DOHH2 (cell line): ENCODE data around the gene CUL9.
A peak's percentile ranks its signal among the peaks of the same experiment; 100 is the strongest.

Source experiments
- H3F3A ChIP-seq: fragments of 200-600 bp; sonication (generic), shearing (Covaris generic); 2 replicates; pipeline ENCODE4 v1.6.0; 2016; ENCODE audit warnings: antibody characterized with exemption, mild to moderate bottlenecking; ENCODE audit not compliant: control insufficient read depth, insufficient read depth
- H3K27ac ChIP-seq: fragments of 200-600 bp; sonication (generic); 2 replicates; pipeline ENCODE4 v1.5.1; 2014; ENCODE audit warnings: low read depth, mild to moderate bottlenecking, low read length, moderate library complexity
- H3K27me3 ChIP-seq: fragments of 200-600 bp; sonication (generic); 2 replicates; pipeline ENCODE4 v1.6.1; 2014; ENCODE audit warnings: mild to moderate bottlenecking, low read length, mixed read lengths; ENCODE audit not compliant: control insufficient read depth
- H3K36me3 ChIP-seq: fragments of 200-600 bp; sonication (generic); 2 replicates; pipeline ENCODE4 v1.6.1; 2014; ENCODE audit warnings: mild to moderate bottlenecking, low read length, moderate library complexity, mixed read lengths; ENCODE audit not compliant: control insufficient read depth
- H3K4me1 ChIP-seq: fragments of 200-600 bp; sonication (generic); 2 replicates; pipeline ENCODE4 v1.6.1; 2014; ENCODE audit warnings: mild to moderate bottlenecking, low read length, mixed read lengths; ENCODE audit not compliant: control insufficient read depth
- H3K4me2 ChIP-seq: fragments of 200-600 bp; sonication (generic); 2 replicates; pipeline ENCODE4 v1.6.0; 2014; ENCODE audit warnings: mild to moderate bottlenecking, low read length, moderate library complexity
- H3K4me3 ChIP-seq: fragments of 200-600 bp; sonication (generic); 2 replicates; pipeline ENCODE4 v1.5.1; 2014; ENCODE audit warnings: mild to moderate bottlenecking, low read length, mixed read lengths
- H3K79me2 ChIP-seq: fragments of 200-600 bp; sonication (generic); 2 replicates; pipeline ENCODE4 v1.6.1; 2014; ENCODE audit warnings: mild to moderate bottlenecking, low read length, mixed read lengths; ENCODE audit not compliant: control insufficient read depth
- H3K9me2 ChIP-seq: fragments of 200-600 bp; sonication (generic); replicated peaks from 2 replicates; pipeline ENCODE4 v1.6.1; 2014; ENCODE audit warnings: mild to moderate bottlenecking, low read length, mixed read lengths; ENCODE audit not compliant: control insufficient read depth
- H3K9me3 ChIP-seq: fragments of 200-600 bp; sonication (generic); 2 replicates; pipeline ENCODE4 v1.6.1; 2014; ENCODE audit warnings: antibody characterized with exemption, low read length, mixed read lengths; ENCODE audit not compliant: control insufficient read depth, insufficient read depth
- H4K20me1 ChIP-seq: fragments of 200-600 bp; sonication (generic); 2 replicates; pipeline ENCODE4 v1.6.0; 2014; ENCODE audit warnings: low read depth, mild to moderate bottlenecking, antibody characterized with exemption, low read length, moderate library complexity; ENCODE audit not compliant: control insufficient read depth, insufficient read depth
- CTCF ChIP-seq: fragments of 200-600 bp; sonication (generic); IDR thresholded peaks from one replicate; pipeline ENCODE4 v1.5.1; 2014; ENCODE audit warnings: antibody characterized with exemption, mild to moderate bottlenecking, low read depth, low read length; ENCODE audit not compliant: poor library complexity, severe bottlenecking
- EZH2phosphoT487 ChIP-seq: fragments of 200-600 bp; sonication (generic); IDR thresholded peaks from 2 replicates; pipeline ENCODE4 v1.6.1; 2017; ENCODE audit warnings: borderline replicate concordance, mild to moderate bottlenecking, antibody characterized with exemption, low read length, moderate library complexity, mixed read lengths

CUL9 gene

GRCh38 chr6:43243664-43244321 lies 61.8 kb downstream of the CUL9 start:
- H3K4me3 ChIP-seq: no peak overlapping the region

GRCh38 chr6:43246301-43247113 lies 64.5 kb downstream of the CUL9 start:
- H3K9me3 ChIP-seq: no peaks in the 10 kb centered on the region
- no peak for TF ChIP-seq EZH2phosphoT487
- TF ChIP-seq CTCF: no peak
- H3K4me2 ChIP-seq: peak overlapping the region; percentile 74
- no peaks in the 10 kb centered on the region for H3K36me3 ChIP-seq
- no peaks in the 10 kb centered on the region for H4K20me1 ChIP-seq
- H3K79me2 ChIP-seq: no peaks in the 10 kb centered on the region
- peaks cover 23% of the 10 kb centered on the region for H3K4me1 ChIP-seq
- H3K27me3 ChIP-seq: peaks cover 53% of the 10 kb centered on the region
- no peaks in the 10 kb centered on the region for H3F3A ChIP-seq
- peak overlapping the region; percentile 90 for H3K4me3 ChIP-seq
- H3K27ac ChIP-seq: no peak overlapping the region
- H3K9me2 ChIP-seq: no peaks in the 10 kb centered on the region

More at GRCh38 chr6:43243664-43244321, 61.8 kb downstream of the CUL9 start:
- no peaks in the 10 kb centered on the region for H4K20me1 ChIP-seq
- no peaks in the 10 kb centered on the region for H3K79me2 ChIP-seq
- H3K4me1 ChIP-seq: peaks cover 23% of the 10 kb centered on the region
- peaks cover 52% of the 10 kb centered on the region for H3K27me3 ChIP-seq
- no peak overlapping the region for H3K27ac ChIP-seq
- no peaks in the 10 kb centered on the region for H3K9me2 ChIP-seq
- no peak overlapping the region for H3K4me2 ChIP-seq
- no peaks in the 10 kb centered on the region for H3K36me3 ChIP-seq
- H3K9me3 ChIP-seq: peaks cover 5% of the 10 kb centered on the region; the same call in 1 of the 2 replicates
- TF ChIP-seq EZH2phosphoT487 (no peak), CTCF (no peak)
- no peaks in the 10 kb centered on the region for H3F3A ChIP-seq

GRCh38 chr6:43247114-43247999 lies 65.4 kb downstream of the CUL9 start:
- peak; percentile 16 for TF ChIP-seq CTCF
- TF ChIP-seq EZH2phosphoT487: no peak
- Histone ChIP-seq H3K4me2 (peak overlapping the region; percentile 74), H3K36me3 (no peaks in the 10 kb centered on the region), H3K4me1 (peaks cover 23% of the 10 kb centered on the region), H3K27ac (no peak overlapping the region), H3K79me2 (no peaks in the 10 kb centered on the region), H3K4me3 (peak overlapping the region; percentile 90), H4K20me1 (no peaks in the 10 kb centered on the region), H3K27me3 (peaks cover 49% of the 10 kb centered on the region), H3K9me2 (no peaks in the 10 kb centered on the region), H3K9me3 (no peaks in the 10 kb centered on the region), H3F3A (no peaks in the 10 kb centered on the region)
